ENCODE results near the gene POLR2F. TPM values are rescaled to one million over a fixed set of nuclear protein-coding genes. Genes with fewer than 3 reads are reported as not detected.

Gene POLR2F
- total and polyA plus RNA-seq, 9 of the 15 experiments (the other 6 are each of a cell fraction or from before 2014, with no cell fraction given), result 98.9 to 410 (median 168) TPM

DNA sequence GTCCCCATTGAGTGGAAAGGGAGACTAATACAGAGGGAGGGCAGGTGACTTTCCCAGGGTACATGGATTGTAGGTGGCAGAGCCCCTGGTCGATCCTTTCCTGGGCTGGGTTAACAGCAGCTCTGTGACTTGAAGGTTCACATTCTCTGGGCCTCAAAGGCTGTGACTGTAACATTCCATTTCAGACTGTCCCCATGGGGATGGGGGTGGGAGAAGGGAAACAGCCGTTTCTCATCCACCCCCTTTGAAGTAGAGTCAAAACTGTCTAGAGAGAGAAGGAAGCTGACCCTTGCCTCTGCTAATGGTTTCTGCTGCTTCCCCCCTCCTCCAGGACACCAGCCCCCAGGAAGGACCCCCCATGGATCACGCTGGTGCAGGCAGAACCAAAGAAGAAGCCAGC, 28.2 kb upstream of the POLR2F start (continued):
- TF ChIP-seq, protein P1, sequence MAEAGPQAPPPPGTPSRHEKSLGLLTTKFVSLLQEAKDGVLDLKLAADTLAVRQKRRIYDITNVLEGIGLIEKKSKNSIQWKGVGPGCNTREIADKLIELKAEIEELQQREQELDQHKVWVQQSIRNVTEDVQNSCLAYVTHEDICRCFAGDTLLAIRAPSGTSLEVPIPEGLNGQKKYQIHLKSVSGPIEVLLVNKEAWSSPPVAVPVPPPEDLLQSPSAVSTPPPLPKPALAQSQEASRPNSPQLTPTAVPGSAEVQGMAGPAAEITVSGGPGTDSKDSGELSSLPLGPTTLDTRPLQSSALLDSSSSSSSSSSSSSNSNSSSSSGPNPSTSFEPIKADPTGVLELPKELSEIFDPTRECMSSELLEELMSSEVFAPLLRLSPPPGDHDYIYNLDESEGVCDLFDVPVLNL (CRISPR knock-in tag; IDR thresholded peaks at IDR 0.05; ENCODE audit: low read depth), result no peak
- TF ChIP-seq, protein P2, sequence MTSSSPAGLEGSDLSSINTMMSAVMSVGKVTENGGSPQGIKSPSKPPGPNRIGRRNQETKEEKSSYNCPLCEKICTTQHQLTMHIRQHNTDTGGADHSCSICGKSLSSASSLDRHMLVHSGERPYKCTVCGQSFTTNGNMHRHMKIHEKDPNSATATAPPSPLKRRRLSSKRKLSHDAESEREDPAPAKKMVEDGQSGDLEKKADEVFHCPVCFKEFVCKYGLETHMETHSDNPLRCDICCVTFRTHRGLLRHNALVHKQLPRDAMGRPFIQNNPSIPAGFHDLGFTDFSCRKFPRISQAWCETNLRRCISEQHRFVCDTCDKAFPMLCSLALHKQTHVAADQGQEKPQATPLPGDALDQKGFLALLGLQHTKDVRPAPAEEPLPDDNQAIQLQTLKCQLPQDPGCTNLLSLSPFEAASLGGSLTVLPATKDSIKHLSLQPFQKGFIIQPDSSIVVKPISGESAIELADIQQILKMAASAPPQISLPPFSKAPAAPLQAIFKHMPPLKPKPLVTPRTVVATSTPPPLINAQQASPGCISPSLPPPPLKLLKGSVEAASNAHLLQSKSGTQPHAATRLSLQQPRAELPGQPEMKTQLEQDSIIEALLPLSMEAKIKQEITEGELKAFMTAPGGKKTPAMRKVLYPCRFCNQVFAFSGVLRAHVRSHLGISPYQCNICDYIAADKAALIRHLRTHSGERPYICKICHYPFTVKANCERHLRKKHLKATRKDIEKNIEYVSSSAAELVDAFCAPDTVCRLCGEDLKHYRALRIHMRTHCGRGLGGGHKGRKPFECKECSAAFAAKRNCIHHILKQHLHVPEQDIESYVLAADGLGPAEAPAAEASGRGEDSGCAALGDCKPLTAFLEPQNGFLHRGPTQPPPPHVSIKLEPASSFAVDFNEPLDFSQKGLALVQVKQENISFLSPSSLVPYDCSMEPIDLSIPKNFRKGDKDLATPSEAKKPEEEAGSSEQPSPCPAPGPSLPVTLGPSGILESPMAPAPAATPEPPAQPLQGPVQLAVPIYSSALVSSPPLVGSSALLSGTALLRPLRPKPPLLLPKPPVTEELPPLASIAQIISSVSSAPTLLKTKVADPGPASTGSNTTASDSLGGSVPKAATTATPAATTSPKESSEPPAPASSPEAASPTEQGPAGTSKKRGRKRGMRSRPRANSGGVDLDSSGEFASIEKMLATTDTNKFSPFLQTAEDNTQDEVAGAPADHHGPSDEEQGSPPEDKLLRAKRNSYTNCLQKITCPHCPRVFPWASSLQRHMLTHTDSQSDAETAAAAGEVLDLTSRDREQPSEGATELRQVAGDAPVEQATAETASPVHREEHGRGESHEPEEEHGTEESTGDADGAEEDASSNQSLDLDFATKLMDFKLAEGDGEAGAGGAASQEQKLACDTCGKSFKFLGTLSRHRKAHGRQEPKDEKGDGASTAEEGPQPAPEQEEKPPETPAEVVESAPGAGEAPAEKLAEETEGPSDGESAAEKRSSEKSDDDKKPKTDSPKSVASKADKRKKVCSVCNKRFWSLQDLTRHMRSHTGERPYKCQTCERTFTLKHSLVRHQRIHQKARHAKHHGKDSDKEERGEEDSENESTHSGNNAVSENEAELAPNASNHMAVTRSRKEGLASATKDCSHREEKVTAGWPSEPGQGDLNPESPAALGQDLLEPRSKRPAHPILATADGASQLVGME (CRISPR knock-in tag; IDR thresholded peaks at IDR 0.05), result no peak
- TF ChIP-seq, protein P3, sequence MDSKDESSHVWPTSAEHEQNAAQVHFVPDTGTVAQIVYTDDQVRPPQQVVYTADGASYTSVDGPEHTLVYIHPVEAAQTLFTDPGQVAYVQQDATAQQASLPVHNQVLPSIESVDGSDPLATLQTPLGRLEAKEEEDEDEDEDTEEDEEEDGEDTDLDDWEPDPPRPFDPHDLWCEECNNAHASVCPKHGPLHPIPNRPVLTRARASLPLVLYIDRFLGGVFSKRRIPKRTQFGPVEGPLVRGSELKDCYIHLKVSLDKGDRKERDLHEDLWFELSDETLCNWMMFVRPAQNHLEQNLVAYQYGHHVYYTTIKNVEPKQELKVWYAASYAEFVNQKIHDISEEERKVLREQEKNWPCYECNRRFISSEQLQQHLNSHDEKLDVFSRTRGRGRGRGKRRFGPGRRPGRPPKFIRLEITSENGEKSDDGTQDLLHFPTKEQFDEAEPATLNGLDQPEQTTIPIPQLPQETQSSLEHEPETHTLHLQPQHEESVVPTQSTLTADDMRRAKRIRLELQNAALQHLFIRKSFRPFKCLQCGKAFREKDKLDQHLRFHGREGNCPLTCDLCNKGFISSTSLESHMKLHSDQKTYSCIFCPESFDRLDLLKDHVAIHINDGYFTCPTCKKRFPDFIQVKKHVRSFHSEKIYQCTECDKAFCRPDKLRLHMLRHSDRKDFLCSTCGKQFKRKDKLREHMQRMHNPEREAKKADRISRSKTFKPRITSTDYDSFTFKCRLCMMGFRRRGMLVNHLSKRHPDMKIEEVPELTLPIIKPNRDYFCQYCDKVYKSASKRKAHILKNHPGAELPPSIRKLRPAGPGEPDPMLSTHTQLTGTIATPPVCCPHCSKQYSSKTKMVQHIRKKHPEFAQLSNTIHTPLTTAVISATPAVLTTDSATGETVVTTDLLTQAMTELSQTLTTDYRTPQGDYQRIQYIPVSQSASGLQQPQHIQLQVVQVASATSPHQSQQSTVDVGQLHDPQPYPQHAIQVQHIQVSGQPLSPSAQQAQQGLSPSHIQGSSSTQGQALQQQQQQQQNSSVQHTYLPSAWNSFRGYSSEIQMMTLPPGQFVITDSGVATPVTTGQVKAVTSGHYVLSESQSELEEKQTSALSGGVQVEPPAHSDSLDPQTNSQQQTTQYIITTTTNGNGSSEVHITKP (IDR thresholded peaks at IDR 0.05; ENCODE audit: partially characterized antibody), result no peak
- no peak for TF ChIP-seq ZKSCAN3 (CRISPR knock-in tag; IDR thresholded peaks at IDR 0.05)
- TF ChIP-seq HLTF (IDR thresholded peaks at IDR 0.05), result no peak
- TF ChIP-seq POLR2AphosphoS2 (IDR thresholded peaks at IDR 0.05; ENCODE audit: low read length), result no peak
- TF ChIP-seq RB1 (IDR thresholded peaks at IDR 0.05; ENCODE audit: low read depth), result no peak
- no peak for TF ChIP-seq NFYB (IDR thresholded peaks at IDR 0.05; ENCODE audit: extremely low read depth, insufficient read length)
- TF ChIP-seq YY1 (IDR thresholded peaks at IDR 0.05; ENCODE audit: borderline replicate concordance in 1 of 3, control insufficient read depth in 1 of 3, extremely low read depth in 1 of 3, insufficient read depth in 3 of 3, insufficient read length in 1 of 3, insufficient replicate concordance in 2 of 3, low read depth in 1 of 3, low read length in 2 of 3), result no peak
- no peak for TF ChIP-seq HCFC1 (IDR thresholded peaks at IDR 0.05; ENCODE audit: low read depth, low read length)
